KOPT-K1 (cell line): Measurements from ENCODE around the gene U2AF1.
"Not testable (repeated sequence)": the region's sequence is repeated elsewhere in the genome, so short reads cannot be mapped to it uniquely, and the experiment has no call there.

ENCODE experiments used
- H3K27ac ChIP-seq: fragments of 200-600 bp; sonication (generic); 2 replicates; pipeline ENCODE4 v1.5.1; 2016; ENCODE audit warnings: antibody characterized with exemption, mild to moderate bottlenecking, low read depth, low read length; ENCODE audit not compliant: poor library complexity, severe bottlenecking
- H3K36me3 ChIP-seq: fragments of 200-600 bp; sonication (generic); 2 replicates; pipeline ENCODE4 v1.5.1; 2017; ENCODE audit warnings: antibody characterized with exemption, mild to moderate bottlenecking, low read length, moderate library complexity; ENCODE audit not compliant: insufficient read depth
- H3K9me3 ChIP-seq: fragments of 200-600 bp; sonication (generic); 2 replicates; pipeline ENCODE4 v1.5.1; 2017; ENCODE audit warnings: antibody characterized with exemption, low read length, mild to moderate bottlenecking; ENCODE audit not compliant: insufficient read depth, poor library complexity, severe bottlenecking

The U2AF1 gene, protein sequence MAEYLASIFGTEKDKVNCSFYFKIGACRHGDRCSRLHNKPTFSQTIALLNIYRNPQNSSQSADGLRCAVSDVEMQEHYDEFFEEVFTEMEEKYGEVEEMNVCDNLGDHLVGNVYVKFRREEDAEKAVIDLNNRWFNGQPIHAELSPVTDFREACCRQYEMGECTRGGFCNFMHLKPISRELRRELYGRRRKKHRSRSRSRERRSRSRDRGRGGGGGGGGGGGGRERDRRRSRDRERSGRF

DNA sequence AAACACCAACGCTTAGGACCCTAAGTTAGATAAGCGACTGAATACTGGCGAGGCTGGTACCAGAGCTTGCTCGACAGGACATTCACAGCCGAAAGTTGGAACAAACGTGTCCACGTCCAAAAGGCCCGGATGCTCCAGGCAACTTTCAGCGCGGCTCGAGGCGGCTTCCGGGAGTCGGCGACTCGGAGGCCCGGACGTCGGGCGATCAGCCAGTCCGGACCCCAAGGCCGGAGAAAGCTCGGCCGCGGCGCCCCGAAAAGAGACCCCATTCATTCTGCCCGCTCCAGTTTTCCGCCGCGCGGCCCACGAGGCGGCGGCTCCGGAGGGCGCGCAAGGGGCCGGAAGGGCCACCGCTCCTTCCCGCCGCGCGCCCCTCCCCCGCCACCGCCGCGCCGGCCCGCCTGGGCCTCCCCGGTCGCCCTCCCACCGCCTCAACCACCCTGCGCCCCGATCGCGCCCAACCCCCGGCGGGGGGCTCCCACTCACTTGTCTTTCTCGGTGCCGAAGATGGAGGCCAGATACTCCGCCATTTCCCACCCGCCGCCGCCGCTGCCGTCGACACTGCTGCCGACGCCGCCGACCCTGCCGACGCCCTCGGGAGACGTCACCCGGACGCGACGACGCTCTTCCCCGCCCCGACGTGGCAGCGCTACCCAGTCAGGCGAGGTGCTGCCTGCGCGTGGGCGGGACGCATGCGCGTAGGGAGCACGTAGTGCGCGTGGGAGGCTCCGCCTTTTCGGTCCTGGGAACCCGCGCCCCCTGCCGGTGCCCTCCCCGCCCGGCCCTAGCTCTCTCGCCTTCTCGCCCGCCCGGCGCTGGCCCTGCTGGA, at the start of gene U2AF1:
TSS of gene U2AF1 (minus strand) at position 606 of the 829 bp plus-strand sequence. CDS start at position 530, 76 bp downstream.
- not testable (repeated sequence) for H3K36me3 ChIP-seq, H3K9me3 ChIP-seq, H3K27ac ChIP-seq

- H3K27ac ChIP-seq, H3K9me3 ChIP-seq, H3K36me3 ChIP-seq: not testable (repeated sequence)
Measured at GRCh38 chr21:43153601-43154000, 46.2 kb upstream of the U2AF1 start.

- not testable (repeated sequence) for H3K36me3 ChIP-seq, H3K27ac ChIP-seq, H3K9me3 ChIP-seq
Measured at GRCh38 chr21:43149344-43149743, 42.0 kb upstream of the U2AF1 start.

DNA sequence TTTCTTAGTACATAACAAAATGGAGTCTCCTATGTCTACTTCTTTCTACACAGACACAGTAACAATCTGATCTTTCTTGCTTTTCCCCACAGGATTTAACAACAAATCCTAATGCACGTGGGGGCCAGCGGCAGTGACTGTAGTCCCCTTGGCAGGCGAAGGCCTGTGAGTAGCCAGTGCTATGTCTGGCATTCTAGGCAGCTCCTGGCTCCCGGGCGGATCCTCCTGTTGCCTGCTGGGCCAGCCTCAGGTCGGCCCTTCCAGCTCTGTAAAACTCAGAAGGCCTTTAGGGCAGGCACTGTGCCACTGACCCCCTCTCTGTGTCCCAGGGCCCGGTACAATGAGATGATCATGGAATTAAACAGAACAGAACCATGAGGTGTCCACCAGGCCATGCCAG, 40.6 kb upstream of the U2AF1 start:
- not testable (repeated sequence) for H3K27ac ChIP-seq, H3K36me3 ChIP-seq, H3K9me3 ChIP-seq

DNA sequence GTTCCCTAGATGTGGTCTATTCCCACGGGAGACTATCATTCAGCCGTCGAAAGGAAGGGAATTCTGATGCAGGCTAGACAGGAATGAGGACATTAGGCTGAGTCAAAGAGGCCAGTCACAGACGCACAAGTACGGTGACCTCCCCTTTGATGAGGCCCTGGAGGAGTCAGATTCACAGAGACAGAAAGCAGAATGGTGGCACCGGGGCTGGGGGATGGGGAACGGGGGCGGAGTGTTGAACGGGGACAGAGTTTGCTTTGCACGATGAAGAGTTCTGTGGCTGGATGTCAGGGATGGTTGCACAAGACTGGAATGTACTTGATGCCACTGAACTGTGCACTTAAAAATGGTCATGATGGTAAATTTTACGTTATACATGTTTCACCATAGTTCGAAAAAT, 39.3 kb upstream of the U2AF1 start:
- H3K36me3 ChIP-seq, H3K9me3 ChIP-seq, H3K27ac ChIP-seq: not testable (repeated sequence)

DNA sequence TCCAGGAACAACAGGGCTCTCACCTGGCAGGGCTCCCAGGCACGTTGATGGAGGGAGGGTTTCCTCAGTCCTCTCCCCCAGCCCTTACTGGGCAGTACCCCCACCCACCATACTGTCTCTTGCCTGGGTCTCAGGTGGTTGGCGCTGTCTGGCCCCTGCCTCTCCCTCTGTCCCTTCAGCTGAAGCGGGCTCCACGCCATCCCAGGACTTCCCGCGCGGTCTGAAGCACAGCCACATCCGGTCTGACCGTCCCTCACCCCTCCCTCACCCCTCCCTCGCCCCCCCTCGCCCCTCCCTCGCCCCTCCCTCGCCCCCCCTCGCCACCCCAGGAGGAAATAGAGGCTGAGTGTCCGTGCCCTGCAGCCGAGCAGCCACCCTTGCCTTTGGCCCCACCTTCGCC, 34.0 kb upstream of the U2AF1 start:
- H3K9me3 ChIP-seq, H3K36me3 ChIP-seq, H3K27ac ChIP-seq: not testable (repeated sequence)

- not testable (repeated sequence) for H3K36me3 ChIP-seq, H3K9me3 ChIP-seq, H3K27ac ChIP-seq
Measured at GRCh38 chr21:43138944-43139343, 31.6 kb upstream of the U2AF1 start.

DNA sequence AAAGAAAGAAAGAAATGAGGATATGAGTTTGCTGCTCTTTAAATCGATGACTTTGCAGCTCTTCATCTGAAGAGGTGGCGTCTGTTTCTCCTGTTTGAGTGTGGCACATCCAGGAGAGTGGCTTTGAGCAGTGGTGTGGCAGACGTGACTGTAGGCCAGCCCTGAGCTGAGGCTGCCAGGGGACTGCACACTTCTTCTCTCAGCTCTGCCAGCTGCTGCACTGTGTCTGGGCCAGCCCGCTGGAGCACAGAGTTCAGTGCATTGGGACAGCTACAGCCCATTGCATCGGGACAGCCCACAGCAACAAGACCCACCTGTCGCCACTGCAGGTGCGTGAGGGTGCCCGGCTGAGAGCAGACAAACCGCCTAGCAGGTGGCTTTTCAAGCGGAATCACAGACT, 27.1 kb upstream of the U2AF1 start:
- H3K36me3 ChIP-seq, H3K9me3 ChIP-seq, H3K27ac ChIP-seq: not testable (repeated sequence)

DNA sequence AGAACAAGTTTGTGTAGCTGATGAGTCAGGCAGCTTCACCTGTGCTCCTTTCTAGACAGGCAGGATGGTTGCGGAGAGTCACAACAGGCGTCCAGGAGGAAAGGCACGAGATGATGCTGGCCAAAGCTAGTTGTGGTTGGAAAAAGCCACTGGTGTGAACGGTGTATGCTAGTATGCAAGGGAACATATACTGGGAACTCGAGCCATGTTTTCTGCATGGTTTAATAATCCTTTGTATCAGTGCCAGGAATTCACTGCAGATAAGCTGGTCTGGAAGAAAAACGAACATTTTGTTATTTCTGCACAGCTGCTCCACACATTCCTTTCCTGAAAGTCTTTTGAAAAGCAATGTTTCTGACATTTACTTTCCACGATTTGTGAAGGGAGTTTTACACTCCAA, 22.7 kb upstream of the U2AF1 start:
- H3K36me3 ChIP-seq, H3K9me3 ChIP-seq, H3K27ac ChIP-seq: not testable (repeated sequence)

DNA sequence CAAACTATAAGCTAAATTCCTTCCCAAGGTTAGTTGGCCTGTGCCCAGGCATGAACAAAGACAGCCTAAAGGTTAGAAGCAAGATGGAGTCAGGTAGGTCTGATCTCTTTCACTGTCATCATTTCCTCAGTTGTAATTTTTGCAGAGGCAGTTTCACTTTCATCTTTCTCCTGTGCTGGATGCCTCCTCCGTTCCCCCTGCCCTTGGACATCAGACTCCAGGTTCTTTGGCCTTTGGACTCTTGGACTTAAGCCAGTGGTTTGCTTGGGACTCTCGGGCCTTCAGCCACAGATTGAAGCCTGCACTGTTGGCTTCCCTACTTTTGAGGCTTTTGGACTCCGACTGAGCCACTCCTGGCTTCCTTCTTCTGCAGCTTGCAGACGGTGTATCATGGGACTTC, 8.6 kb upstream of the U2AF1 start:
- H3K27ac ChIP-seq, H3K9me3 ChIP-seq: not testable (repeated sequence)

GRCh38 chr21:43114483-43114882, 7.1 kb upstream of the U2AF1 start:
- H3K36me3 ChIP-seq, H3K9me3 ChIP-seq, H3K27ac ChIP-seq: not testable (repeated sequence)

More for the DNA sequence above, 8.6 kb upstream of the U2AF1 start:
- H3K36me3 ChIP-seq = not testable (repeated sequence)

- H3K36me3 ChIP-seq, H3K9me3 ChIP-seq, H3K27ac ChIP-seq: not testable (repeated sequence)
Measured at GRCh38 chr21:43109006-43109405, 1.6 kb upstream of the U2AF1 start.

- H3K27ac ChIP-seq, H3K36me3 ChIP-seq, H3K9me3 ChIP-seq: not testable (repeated sequence)
Measured at GRCh38 chr21:43108177-43108576, 807 bp upstream of the U2AF1 start.

GRCh38 chr21:43107794-43108137, 396 bp upstream of the U2AF1 start:
- not testable (repeated sequence) for H3K9me3 ChIP-seq, H3K27ac ChIP-seq, H3K36me3 ChIP-seq

GRCh38 chr21:43104642-43105041, 2.7 kb downstream of the U2AF1 start:
- H3K9me3 ChIP-seq, H3K27ac ChIP-seq, H3K36me3 ChIP-seq: not testable (repeated sequence)

DNA sequence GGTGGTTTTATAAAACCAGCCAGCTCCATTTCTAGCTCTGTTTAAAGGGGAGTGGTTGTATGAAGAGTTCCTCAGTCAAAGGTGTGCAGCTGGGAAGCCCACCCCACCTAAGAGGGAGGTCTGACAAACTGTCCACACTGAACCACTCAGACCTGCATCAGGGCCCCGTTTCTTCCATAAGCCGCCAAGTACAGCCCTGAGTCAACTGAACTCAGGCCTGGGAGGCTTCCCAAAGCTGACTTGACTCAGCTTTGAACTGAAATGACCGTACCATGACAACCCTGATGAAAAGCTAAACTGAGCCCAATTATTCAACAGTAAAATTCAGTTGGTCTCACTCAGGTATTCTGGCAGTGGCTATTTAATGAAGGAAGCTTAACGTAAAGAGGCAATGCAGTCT, 5.1 kb downstream of the U2AF1 start:
- not testable (repeated sequence) for H3K36me3 ChIP-seq, H3K9me3 ChIP-seq, H3K27ac ChIP-seq
